Stimulated activated CD8-positive, alpha-beta memory T cell treated with anti-CD3 and anti-CD28 coated beads, Interleukin-7, amount 100 ng/mL, for 24 hours (primary cell): Measurements from ENCODE around the gene ST6GALNAC1.

ENCODE experiments used
- DNase-seq: peaks from one replicate; pipeline ENCODE4 v3.0.0-alpha.2; 2020; ENCODE audit warnings: low read depth

The ST6GALNAC1 gene

GRCh38 chr17:76676629-76677028 is 33.1 kb upstream of the ST6GALNAC1 start:
- no peak for DNase-seq

- DNase-seq = no peak
These were observed 32.1 kb upstream of the ST6GALNAC1 start for GRCh38 chr17:76675648-76676047.

- no peak for DNase-seq
These were observed 31.0 kb upstream of the ST6GALNAC1 start for GRCh38 chr17:76674600-76674999.

- DNase-seq = no peak
These were observed 30.2 kb upstream of the ST6GALNAC1 start for GRCh38 chr17:76673729-76674128.

GRCh38 chr17:76672892-76673291 is 29.3 kb upstream of the ST6GALNAC1 start:
- no peak for DNase-seq

- no peak for DNase-seq
These were observed 28.8 kb upstream of the ST6GALNAC1 start for GRCh38 chr17:76672270-76672851.

GRCh38 chr17:76671912-76672262 is 28.3 kb upstream of the ST6GALNAC1 start:
- no peak for DNase-seq

GRCh38 chr17:76671123-76671911 is 27.8 kb upstream of the ST6GALNAC1 start:
- DNase-seq = peak; percentile 99

- no peak for DNase-seq
These were observed 27.2 kb upstream of the ST6GALNAC1 start for GRCh38 chr17:76670718-76671122.

GRCh38 chr17:76670020-76670717 is 26.6 kb upstream of the ST6GALNAC1 start:
- no peak for DNase-seq

GRCh38 chr17:76667786-76668453 is 24.4 kb upstream of the ST6GALNAC1 start:
- DNase-seq = no peak

- DNase-seq = no peak
These were observed 23.9 kb upstream of the ST6GALNAC1 start for GRCh38 chr17:76667491-76667755.

- no peak for DNase-seq
These were observed 17.1 kb upstream of the ST6GALNAC1 start for GRCh38 chr17:76660656-76661042.

- no peak for DNase-seq
These were observed 16.5 kb upstream of the ST6GALNAC1 start for GRCh38 chr17:76659928-76660655.

- no peak for DNase-seq
These were observed 14.7 kb upstream of the ST6GALNAC1 start for GRCh38 chr17:76658242-76658662.

- no peak for DNase-seq
These were observed 14.1 kb upstream of the ST6GALNAC1 start for GRCh38 chr17:76657505-76658241.

GRCh38 chr17:76654408-76654807 is 10.9 kb upstream of the ST6GALNAC1 start:
- no peak for DNase-seq

GRCh38 chr17:76650504-76650903 is 6.9 kb upstream of the ST6GALNAC1 start:
- DNase-seq = no peak

- DNase-seq = no peak
These were observed 3.2 kb upstream of the ST6GALNAC1 start for GRCh38 chr17:76646712-76647111.

GRCh38 chr17:76645481-76645880 is 1.9 kb upstream of the ST6GALNAC1 start:
- DNase-seq = no peak

- no peak for DNase-seq
These were observed 1.4 kb upstream of the ST6GALNAC1 start for GRCh38 chr17:76644995-76645394.

GRCh38 chr17:76642994-76643393 is 563 bp downstream of the ST6GALNAC1 start:
- DNase-seq = no peak
